ENCODE measurements around the gene CCM2. TPM values are rescaled to one million over a fixed set of nuclear protein-coding genes. Genes with fewer than 3 reads are reported as not detected.

Gene CCM2
- total and polyA plus RNA-seq, 12 donors = 36.1 to 84.5 (median 50.7) TPM

- intact Hi-C loops (cut with DNase I) = no loop called here
- Histone ChIP-seq H3K4me1 (replicated peaks in 1 of 2) (no peaks in the 10 kb centered on the region), H3K36me3 (replicated peaks in 1 of 2) (no peaks in the 10 kb centered on the region), H3K4me3 (no peak overlapping the region), H3K27ac (no peak overlapping the region), H3K27me3 (no peaks in the 10 kb centered on the region), H3K9me3 (replicated peaks in 1 of 3) (no peaks in the 10 kb centered on the region)
- DNase-seq = no peak
- TF ChIP-seq CTCF (IDR thresholded peaks at IDR 0.05) = no peak
- no peak for TF ChIP-seq POLR2A (IDR thresholded peaks at IDR 0.05)
- 94 to 98% (median 95%) methylated on average over 3 of the region's 3 CpGs for WGBS, 4 donors
Observed at GRCh38 chr7:45054442-45054841, 54.4 kb downstream of the CCM2 start.

GRCh38 chr7:45055016-45055415 lies 55.0 kb downstream of the CCM2 start:
- TF ChIP-seq POLR2A (IDR thresholded peaks at IDR 0.05) (no peak), CTCF (IDR thresholded peaks at IDR 0.05) (no peak)
- no peak overlapping the region for H3K27ac ChIP-seq
- no peaks in the 10 kb centered on the region for H3K36me3 ChIP-seq (replicated peaks in 1 of 2)
- 83 to 92% (median 88%) methylated on average over 5 of the region's 5 CpGs for WGBS, 4 donors
- H3K27me3 ChIP-seq = no peaks in the 10 kb centered on the region
- H3K4me1 ChIP-seq (replicated peaks in 1 of 2) = no peaks in the 10 kb centered on the region
- DNase-seq = peak in 1 of 7 donors; percentile 0
- H3K4me3 ChIP-seq = no peak overlapping the region
- no peaks in the 10 kb centered on the region for H3K9me3 ChIP-seq (replicated peaks in 1 of 3)
- intact Hi-C loops (cut with DNase I) = no loop called here

GRCh38 chr7:45055594-45056219 lies 55.7 kb downstream of the CCM2 start:
- Histone ChIP-seq H3K4me1 (replicated peaks in 1 of 2) (no peaks in the 10 kb centered on the region), H3K4me3 (no peak overlapping the region), H3K36me3 (replicated peaks in 1 of 2) (no peaks in the 10 kb centered on the region), H3K9me3 (replicated peaks in 1 of 3) (no peaks in the 10 kb centered on the region), H3K27ac (no peak overlapping the region), H3K27me3 (no peaks in the 10 kb centered on the region)
- peak in 1 of 7 donors; percentile 35 for DNase-seq
- TF ChIP-seq POLR2A (IDR thresholded peaks at IDR 0.05) (no peak), CTCF (IDR thresholded peaks at IDR 0.05) (no peak)
- 91 to 96% (median 93%) methylated on average over 5 of the region's 5 CpGs for WGBS, 4 donors
- intact Hi-C loops (cut with DNase I) = no loop called here

GRCh38 chr7:45057878-45058277 lies 57.9 kb downstream of the CCM2 start:
- no peaks in the 10 kb centered on the region for H3K27me3 ChIP-seq
- H3K4me1 ChIP-seq (replicated peaks in 1 of 2) = no peaks in the 10 kb centered on the region
- no peaks in the 10 kb centered on the region for H3K36me3 ChIP-seq (replicated peaks in 1 of 2)
- H3K9me3 ChIP-seq (replicated peaks in 1 of 3) = no peaks in the 10 kb centered on the region
- H3K27ac ChIP-seq = no peak overlapping the region
- TF ChIP-seq CTCF (IDR thresholded peaks at IDR 0.05) = no peak
- no peak for TF ChIP-seq POLR2A (IDR thresholded peaks at IDR 0.05)
- no peak overlapping the region for H3K4me3 ChIP-seq
- DNase-seq = peak in 3 of 7 donors; percentile 12 to 39 (median 25)
- intact Hi-C loops (cut with DNase I) = no loop called here
- 80 to 93% (median 86%) methylated on average over 5 of the region's 5 CpGs for WGBS, 4 donors
